Endothelial cell (in vitro differentiated cells): ENCODE measurements around the gene TSTD1. TPM values are rescaled to one million over a fixed set of nuclear protein-coding genes. Genes with fewer than 3 reads are reported as not detected.
A peak's percentile ranks its signal among the peaks of the same experiment; 100 is the strongest.

Experiments
- DNase-seq: peaks from one replicate; pipeline ENCODE4 v3.0.0; 2021; ENCODE audit warnings: low spot score
- H3K27ac Mint-ChIP-seq: one replicate; pipeline ENCODE4 v1.8.0; 2021; ENCODE audit warnings: mixed read lengths, inconsistent platforms; ENCODE audit not compliant: unreplicated experiment
- H3K27me3 Mint-ChIP-seq: one replicate; pipeline ENCODE4 v1.8.0; 2021; ENCODE audit warnings: mild to moderate bottlenecking, moderate library complexity, mixed read lengths, inconsistent platforms; ENCODE audit not compliant: unreplicated experiment
- H3K36me3 Mint-ChIP-seq: one replicate; pipeline ENCODE4 v1.8.0; 2021; ENCODE audit warnings: mild to moderate bottlenecking, low read depth, mixed read lengths, inconsistent platforms; ENCODE audit not compliant: unreplicated experiment
- H3K4me1 Mint-ChIP-seq: one replicate; pipeline ENCODE4 v1.8.0; 2021; ENCODE audit warnings: mild to moderate bottlenecking, mixed read lengths, inconsistent platforms; ENCODE audit not compliant: unreplicated experiment
- H3K4me3 Mint-ChIP-seq: one replicate; pipeline ENCODE4 v1.8.0; 2021; ENCODE audit warnings: mild to moderate bottlenecking, mixed read lengths, inconsistent platforms; ENCODE audit not compliant: unreplicated experiment
- H3K9me3 Mint-ChIP-seq: one replicate; pipeline ENCODE4 v1.8.0; 2021; ENCODE audit warnings: mixed read lengths, inconsistent platforms; ENCODE audit not compliant: unreplicated experiment
- long read RNA-seq: library from polyadenylated mRNA; unstranded; transcript quantifications from one replicate; pipeline ENCODE4 v2.0.0, GENCODE V29; 2020; ENCODE audit not compliant: unreplicated experiment
- total RNA-seq: library from RNA; stranded (reverse); fragmentation: NEBNext Ultra II Directional; extraction: Animal tissue kit (Norgen Biotek cat#: 25700); gene quantifications from one replicate; pipeline ENCODE4 v1.2.1, GENCODE V29; 2021; ENCODE audit not compliant: unreplicated experiment
- TF ChIP-seq, protein P1 (sequence below): fragments of 200-600 bp; sonication (generic); IDR thresholded peaks from one replicate; pipeline ENCODE4 v1.5.0; 2021; ENCODE audit warnings: antibody characterized with exemption; ENCODE audit not compliant: unreplicated experiment

Gene TSTD1, protein sequence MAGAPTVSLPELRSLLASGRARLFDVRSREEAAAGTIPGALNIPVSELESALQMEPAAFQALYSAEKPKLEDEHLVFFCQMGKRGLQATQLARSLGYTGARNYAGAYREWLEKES
- 14.2 TPM for total RNA-seq
- long read RNA-seq, transcript TSTD1-204 (4 exons, 593 nt) = major isoform, 6 of 11 reads
- long read RNA-seq, partial matches to known transcripts = 0 of 11 reads
- long read RNA-seq, other reads (novel, unspliced or antisense) = 1 of 11 reads

- Mint-ChIP-seq H3K36me3 (peaks cover 31% of the 10 kb centered on the region), H3K4me3 (peak within 1 kb of the TSS; percentile 83), H3K27ac (no peak within 1 kb of the TSS), H3K27me3 (peaks cover 3% of the 10 kb centered on the region), H3K9me3 (no peaks in the 10 kb centered on the region), H3K4me1 (peaks cover 14% of the 10 kb centered on the region)
- TF ChIP-seq, protein P1, sequence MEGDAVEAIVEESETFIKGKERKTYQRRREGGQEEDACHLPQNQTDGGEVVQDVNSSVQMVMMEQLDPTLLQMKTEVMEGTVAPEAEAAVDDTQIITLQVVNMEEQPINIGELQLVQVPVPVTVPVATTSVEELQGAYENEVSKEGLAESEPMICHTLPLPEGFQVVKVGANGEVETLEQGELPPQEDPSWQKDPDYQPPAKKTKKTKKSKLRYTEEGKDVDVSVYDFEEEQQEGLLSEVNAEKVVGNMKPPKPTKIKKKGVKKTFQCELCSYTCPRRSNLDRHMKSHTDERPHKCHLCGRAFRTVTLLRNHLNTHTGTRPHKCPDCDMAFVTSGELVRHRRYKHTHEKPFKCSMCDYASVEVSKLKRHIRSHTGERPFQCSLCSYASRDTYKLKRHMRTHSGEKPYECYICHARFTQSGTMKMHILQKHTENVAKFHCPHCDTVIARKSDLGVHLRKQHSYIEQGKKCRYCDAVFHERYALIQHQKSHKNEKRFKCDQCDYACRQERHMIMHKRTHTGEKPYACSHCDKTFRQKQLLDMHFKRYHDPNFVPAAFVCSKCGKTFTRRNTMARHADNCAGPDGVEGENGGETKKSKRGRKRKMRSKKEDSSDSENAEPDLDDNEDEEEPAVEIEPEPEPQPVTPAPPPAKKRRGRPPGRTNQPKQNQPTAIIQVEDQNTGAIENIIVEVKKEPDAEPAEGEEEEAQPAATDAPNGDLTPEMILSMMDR = no peak
- DNase-seq = peak; percentile 49
Measured at GRCh38 chr1:161038523-161039153, at the start of gene TSTD1. Gene TSTD1 (minus strand): TSS chr1:161038964. CDS start chr1:161038889, 75 bp downstream.

- no peak for DNase-seq
- Mint-ChIP-seq H3K4me3 (no peak overlapping the region), H3K9me3 (no peaks in the 10 kb centered on the region), H3K36me3 (no peaks in the 10 kb centered on the region), H3K4me1 (peaks cover 11% of the 10 kb centered on the region), H3K27me3 (peaks cover 14% of the 10 kb centered on the region), H3K27ac (no peak overlapping the region)
- TF ChIP-seq, protein P1 = no peak
Measured at GRCh38 chr1:161086457-161086856, 47.7 kb upstream of the TSTD1 start.

GRCh38 chr1:161085165-161085564 is 46.4 kb upstream of the TSTD1 start:
- no peak for DNase-seq
- H3K9me3 Mint-ChIP-seq = no peaks in the 10 kb centered on the region
- peaks cover 18% of the 10 kb centered on the region for H3K27me3 Mint-ChIP-seq
- H3K36me3 Mint-ChIP-seq = no peaks in the 10 kb centered on the region
- H3K4me1 Mint-ChIP-seq = peaks cover 11% of the 10 kb centered on the region
- TF ChIP-seq, protein P1 = no peak
- no peak overlapping the region for H3K4me3 Mint-ChIP-seq
- H3K27ac Mint-ChIP-seq = no peak overlapping the region

- Mint-ChIP-seq H3K27ac (no peak overlapping the region), H3K4me1 (peaks cover 11% of the 10 kb centered on the region), H3K36me3 (no peaks in the 10 kb centered on the region), H3K9me3 (no peaks in the 10 kb centered on the region), H3K27me3 (peaks cover 18% of the 10 kb centered on the region), H3K4me3 (no peak overlapping the region)
- no peak for DNase-seq
- TF ChIP-seq, protein P1 = no peak
Measured at GRCh38 chr1:161084597-161084988, 45.8 kb upstream of the TSTD1 start.
